ENCODE measurements around the gene GMDS.

Gene GMDS

DNA sequence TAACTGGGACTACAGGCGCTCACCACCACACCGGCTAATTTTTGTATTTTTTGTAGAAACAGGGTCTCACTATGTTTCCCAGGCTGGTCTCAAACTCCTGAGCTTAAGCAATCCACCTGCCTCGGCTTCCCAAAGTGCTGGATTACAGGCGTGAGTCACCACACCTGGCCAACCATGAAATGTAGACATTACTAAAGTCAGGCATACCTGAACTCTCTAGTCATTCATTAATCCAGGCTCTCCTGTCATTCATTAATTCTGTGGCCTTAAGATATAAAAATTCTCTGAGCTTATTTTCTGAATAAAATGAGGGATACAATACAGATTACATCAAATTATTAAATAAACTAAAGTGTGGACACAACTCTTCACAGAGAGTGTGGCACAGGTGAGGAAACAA is 159.7 kb downstream of the GMDS start:
- DNase-seq (ENCODE audit: low spot score), result no peak
- TF ChIP-seq, protein P1, sequence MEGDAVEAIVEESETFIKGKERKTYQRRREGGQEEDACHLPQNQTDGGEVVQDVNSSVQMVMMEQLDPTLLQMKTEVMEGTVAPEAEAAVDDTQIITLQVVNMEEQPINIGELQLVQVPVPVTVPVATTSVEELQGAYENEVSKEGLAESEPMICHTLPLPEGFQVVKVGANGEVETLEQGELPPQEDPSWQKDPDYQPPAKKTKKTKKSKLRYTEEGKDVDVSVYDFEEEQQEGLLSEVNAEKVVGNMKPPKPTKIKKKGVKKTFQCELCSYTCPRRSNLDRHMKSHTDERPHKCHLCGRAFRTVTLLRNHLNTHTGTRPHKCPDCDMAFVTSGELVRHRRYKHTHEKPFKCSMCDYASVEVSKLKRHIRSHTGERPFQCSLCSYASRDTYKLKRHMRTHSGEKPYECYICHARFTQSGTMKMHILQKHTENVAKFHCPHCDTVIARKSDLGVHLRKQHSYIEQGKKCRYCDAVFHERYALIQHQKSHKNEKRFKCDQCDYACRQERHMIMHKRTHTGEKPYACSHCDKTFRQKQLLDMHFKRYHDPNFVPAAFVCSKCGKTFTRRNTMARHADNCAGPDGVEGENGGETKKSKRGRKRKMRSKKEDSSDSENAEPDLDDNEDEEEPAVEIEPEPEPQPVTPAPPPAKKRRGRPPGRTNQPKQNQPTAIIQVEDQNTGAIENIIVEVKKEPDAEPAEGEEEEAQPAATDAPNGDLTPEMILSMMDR (IDR thresholded peaks at IDR 0.05; ENCODE audit: extremely low read depth, missing control alignments), result no peak

DNA sequence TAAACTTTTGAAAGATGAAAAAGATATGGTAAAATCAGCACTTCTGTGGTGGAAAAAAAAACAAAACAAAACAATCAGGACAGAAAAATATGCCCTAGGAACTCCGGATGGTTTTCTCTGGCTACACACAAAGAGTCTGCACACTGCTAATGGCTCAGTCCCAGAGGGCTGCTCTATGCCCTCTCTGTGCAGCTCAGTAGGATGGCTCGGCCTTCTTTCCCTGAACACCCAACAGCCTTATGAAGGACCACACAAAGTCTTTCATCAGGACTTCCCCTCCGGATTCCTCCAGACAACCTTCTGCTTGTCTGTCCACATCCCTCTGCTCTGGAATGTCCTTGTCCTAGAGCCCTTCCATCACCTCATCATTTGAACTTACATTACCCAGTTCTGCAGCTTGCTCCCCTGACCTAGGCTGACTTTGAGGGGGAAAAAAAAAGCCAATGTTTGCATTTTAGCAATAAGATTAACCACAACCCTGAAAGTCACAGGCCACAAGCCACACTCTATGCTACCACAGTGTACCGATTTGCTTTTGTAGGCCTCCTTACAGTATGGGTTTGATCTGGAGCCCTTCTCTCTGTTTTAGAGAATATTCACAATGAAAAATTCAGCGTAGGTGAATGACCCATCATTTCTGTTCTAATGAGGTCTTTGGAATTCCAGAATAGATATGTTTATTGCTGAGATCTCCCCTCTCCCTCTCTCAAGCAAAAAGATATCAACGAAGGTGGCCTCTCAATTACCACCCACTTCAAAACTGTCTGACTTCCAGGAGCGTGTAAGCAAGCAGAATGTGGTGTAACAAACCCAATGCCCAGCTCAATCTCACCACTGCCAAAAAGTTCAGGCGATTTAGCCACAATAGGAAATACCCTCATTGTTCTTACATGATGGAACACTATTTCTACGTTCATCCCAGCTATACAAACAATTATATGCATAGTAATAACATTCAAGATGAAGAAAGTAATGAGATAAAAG is 164.0 kb downstream of the GMDS start:
- TF ChIP-seq, protein P1 (IDR thresholded peaks at IDR 0.05; ENCODE audit: extremely low read depth, missing control alignments), result no peak
- DNase-seq (ENCODE audit: low spot score), result peak; percentile 47

DNA sequence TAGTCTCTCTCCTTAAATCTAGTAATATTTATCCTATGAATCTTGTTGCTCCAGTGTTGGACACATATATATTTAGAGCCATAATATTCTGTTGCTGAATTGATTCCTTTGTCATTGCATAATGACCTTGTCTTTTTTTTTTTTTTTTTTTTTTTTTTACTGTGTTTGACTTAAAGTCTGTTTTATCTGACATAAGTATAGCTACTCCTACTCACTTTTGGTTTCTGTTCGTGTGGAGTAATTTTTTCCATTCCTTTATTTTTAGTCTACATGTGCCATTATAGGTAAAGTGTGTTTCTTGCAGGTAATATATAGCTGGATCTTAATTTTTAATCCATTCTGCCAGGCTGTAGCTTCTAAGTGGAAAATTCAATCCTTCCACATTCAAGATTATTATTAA is 166.5 kb downstream of the GMDS start:
- TF ChIP-seq, protein P1 (IDR thresholded peaks at IDR 0.05; ENCODE audit: extremely low read depth, missing control alignments), result no peak
- DNase-seq (ENCODE audit: low spot score), result no peak

DNA sequence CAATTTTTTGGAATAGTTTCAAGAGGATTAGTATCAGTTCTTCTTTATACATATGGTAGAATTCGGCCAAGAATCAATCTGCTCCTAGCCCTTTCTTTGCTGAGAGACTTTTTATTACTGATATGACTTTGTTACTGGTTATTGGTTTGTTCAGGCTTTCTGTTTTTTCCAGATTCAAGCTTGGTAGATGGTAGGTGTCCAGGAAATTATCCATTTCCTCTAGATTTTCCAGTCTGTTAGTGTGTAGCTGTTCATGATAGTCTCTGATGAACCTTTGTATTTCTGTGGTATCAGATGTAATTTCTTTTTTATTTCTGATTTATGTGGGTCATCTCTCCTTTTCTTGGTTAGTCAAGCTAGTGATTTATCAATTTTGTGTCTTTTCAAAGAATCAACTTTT is 167.6 kb downstream of the GMDS start:
- no peak for DNase-seq (ENCODE audit: low spot score)
- TF ChIP-seq, protein P1 (IDR thresholded peaks at IDR 0.05; ENCODE audit: extremely low read depth, missing control alignments), result no peak

DNA sequence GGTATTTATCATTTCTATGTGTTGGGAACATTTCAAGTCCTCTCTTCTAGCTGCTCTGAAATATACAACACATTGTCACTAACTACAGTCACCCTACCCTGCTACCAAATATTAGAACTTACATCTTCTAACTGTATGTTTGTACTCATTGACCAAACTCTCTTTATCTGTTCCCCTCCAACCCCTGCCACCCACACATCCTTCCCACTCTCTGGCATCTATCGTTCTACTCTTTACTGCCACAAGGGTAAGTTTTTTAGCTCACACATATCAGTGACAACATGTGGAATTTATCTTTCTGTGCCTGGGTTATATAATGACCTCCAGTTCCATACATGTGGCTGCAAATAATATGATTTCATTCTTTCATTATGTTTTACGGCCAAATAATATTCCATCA is 171.9 kb downstream of the GMDS start:
- DNase-seq (ENCODE audit: low spot score), result no peak
- TF ChIP-seq, protein P1 (IDR thresholded peaks at IDR 0.05; ENCODE audit: extremely low read depth, missing control alignments), result no peak

DNA sequence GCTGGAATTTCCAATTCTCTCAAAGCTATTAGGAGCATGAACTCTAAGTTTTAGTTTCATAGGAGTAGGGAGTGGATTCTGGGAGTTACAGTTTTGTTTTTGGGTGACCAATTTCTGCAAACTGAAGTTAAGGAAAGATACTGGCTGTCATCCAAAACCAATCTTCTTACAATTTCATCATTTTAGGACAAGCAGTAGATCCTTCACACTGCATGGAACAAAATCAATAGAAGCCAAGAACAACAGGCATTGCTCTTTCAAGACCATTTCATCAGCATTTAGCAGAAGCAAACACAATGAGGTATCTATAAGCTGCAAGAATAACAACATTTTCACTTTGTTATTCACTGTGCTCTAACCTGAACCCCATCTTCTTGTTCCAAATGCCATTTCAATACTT is 173.0 kb downstream of the GMDS start:
- TF ChIP-seq, protein P1 (IDR thresholded peaks at IDR 0.05; ENCODE audit: extremely low read depth, missing control alignments), result no peak
- DNase-seq (ENCODE audit: low spot score), result no peak

DNA sequence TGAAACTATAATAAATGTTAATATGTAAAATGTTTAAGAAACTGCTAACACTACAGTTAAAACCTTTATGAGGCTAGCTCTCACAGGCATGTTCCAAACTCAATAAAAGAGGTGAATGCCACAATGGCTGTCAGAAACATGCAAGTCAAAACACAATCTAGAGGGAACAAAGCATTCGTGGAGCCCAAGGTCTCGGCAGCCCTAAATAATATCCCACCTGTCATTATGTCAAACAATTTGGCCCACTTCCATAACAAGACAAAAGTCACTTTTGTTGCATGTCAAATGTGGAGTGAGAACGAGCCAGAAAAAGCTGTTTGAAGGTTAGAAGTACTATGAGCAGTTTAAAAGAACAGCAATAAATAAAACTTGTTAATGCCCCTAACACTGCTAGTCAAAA is 181.9 kb downstream of the GMDS start:
- no peak for DNase-seq (ENCODE audit: low spot score)

More for the DNA sequence above, 181.9 kb downstream of the GMDS start:
- TF ChIP-seq, protein P1 (IDR thresholded peaks at IDR 0.05; ENCODE audit: extremely low read depth, missing control alignments), result no peak

Measured in GM20000 (cell line).